Stimulated activated CD4-positive, alpha-beta T cell treated with anti-CD3 and anti-CD28 coated beads, Interleukin-4, amount 100 ng/mL, for 4 hours (primary cell): ENCODE measurements around the gene RET.
A peak's percentile ranks its signal among the peaks of the same experiment; 100 is the strongest.
"Not testable (repeated sequence)": the region's sequence is repeated elsewhere in the genome, so short reads cannot be mapped to it uniquely, and the experiment has no call there.

Experiments
- DNase-seq, 2 experiments: peaks; one replicate each; pipeline ENCODE4 v3.0.0-alpha.2; 2020

RET gene

DNA sequence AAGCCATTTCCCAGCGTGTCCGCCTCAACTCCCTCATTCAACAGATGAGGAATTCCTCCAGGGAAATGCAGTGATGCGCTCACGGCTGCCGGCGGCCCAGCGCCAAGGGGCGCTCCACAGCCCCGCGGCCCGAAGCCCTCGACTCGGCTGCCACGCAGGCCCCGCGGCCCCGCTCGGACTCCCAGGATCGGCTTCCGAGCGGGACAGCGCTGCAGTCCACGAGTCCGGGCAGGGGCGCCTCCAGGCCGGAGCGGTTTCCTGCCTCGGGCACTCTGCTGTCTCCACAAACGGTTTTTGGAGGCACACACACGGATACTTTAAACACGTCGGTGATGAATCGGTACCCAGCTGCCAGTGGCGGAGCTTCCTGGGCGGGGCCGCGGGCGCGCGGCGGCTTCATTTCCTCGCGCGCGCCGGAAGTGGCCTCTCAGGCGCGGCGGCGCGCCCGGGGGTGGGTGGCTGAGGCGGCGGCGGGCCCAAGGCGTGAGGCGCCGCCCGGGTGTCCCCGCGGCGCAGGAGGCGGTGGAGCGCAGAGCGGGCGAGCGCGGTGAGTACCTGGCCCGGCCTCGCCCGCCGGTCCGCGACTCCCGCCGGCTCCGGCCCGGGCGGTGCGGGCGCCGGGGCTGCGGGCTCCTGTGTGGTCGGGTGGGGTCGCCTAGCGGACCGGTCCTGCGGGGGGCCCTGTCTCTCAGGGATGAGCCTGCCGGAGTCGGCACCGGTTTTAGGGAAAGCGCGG is 61.3 kb downstream of the RET start, which contains the start of gene CSGALNACT2:
Gene CSGALNACT2 (plus strand): TSS at position 425 of the 736 bp plus-strand sequence. CDS start 16,705 bp downstream, outside the sequence.
- peak; percentile 85 to 86 for DNase-seq

DNA sequence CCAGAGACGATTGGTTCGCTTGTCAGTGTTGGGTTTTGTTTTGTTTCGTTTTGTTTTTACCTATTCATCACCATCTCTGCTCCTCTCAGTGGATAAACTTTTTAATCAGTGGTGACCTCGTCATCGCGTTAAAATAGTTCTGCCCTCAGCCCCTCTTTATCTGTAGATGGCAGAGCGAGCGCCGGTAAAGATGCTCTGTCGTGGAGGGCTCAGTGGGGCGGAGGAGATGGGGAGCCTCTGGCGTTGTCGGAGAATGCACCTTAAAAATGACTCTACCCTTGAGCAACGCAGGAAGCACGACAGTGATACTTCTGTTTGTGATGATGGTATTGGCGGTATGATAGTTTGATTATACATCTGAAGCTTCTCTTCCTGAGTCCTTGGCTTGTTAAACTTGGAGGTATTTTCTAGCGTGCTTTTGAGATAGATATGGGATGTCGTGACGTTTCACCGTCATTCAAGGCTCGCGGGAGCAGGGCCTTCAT is 61.9 kb downstream of the RET start:
- peak; percentile 35 to 53 for DNase-seq

- DNase-seq = no peak
These were observed 64.6 kb downstream of the RET start for GRCh38 chr10:43141421-43141820.

DNA sequence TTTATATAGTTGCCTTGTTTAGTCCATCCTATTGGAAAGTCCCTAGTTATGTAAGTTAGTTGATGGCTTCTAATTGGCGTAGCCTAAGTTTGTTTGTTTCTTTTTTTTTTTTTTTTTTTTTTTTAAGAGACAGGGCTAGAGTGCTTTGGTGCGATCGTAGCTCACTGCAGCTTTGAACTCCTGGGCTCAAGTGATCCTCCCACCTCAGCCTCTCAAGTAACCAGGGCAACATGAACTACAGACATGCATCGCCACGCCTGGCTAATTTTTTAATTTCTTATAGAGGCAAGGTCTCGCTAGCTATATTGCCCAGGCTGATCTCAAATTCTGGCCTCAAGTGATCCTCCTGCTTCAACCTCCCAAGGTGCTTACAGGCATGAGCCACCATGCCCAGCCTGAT is 68.4 kb downstream of the RET start:
- no peak for DNase-seq

GRCh38 chr10:43145936-43146335 is 69.1 kb downstream of the RET start:
- DNase-seq = not testable (repeated sequence)

DNA sequence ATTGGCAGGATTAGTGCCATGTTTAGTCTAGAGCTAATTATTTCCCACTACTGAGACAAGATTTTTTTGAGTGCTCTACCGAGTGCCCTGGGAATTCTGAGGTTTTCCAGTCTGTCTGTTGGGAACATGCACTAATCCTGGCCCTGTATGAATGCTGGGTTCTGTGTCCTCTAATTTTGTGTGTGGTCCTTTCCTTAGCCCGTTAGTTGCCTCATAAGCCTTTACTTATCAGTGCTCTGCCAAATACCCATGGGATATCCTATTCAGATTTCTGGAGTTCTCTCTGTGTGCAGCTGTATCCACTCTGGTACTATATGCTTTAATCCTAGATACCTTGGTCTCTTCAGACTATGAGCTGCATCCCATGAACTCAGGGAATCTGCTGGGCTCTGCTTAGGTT is 74.5 kb downstream of the RET start:
- no peak for DNase-seq

DNA sequence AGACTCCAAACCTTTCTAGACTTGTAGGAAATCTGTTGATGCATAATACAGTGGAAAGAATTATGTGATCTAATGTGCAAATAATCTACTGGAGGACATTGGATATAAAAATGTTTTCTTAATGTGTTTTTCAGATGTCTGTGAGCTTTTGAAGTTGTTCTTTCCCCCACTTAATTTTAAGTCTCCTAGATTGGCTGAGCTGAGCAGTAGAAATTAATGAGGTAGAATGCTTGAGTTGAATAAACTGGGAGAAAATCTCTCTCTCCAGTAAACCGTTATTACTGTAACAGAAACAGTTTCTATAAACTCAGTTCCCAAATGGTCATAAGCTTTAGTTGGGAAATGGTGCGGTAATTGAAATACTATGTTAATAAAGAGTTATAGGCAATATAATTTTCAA is 77.0 kb downstream of the RET start:
- no peak for DNase-seq

- no peak for DNase-seq
These were observed 78.4 kb downstream of the RET start for GRCh38 chr10:43155221-43155620.

DNA sequence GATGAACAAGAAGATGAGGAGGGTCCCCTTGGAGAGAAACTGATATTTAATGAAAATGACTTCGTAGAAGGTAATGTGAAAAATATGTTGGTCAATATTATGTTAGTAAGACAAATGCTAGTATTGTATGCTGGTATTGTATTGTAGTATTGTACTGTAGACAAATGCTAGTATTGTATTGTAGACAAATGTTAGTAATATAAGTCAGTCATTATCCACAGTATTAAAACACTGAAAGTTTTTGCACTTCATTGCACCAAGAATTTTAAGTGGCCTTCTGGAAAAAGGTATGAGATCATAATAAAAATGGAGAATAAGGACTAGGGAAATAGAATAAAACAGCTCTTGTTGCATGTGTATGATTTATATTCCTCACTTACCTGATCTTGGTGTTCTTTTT is 78.9 kb downstream of the RET start:
- no peak for DNase-seq

DNA sequence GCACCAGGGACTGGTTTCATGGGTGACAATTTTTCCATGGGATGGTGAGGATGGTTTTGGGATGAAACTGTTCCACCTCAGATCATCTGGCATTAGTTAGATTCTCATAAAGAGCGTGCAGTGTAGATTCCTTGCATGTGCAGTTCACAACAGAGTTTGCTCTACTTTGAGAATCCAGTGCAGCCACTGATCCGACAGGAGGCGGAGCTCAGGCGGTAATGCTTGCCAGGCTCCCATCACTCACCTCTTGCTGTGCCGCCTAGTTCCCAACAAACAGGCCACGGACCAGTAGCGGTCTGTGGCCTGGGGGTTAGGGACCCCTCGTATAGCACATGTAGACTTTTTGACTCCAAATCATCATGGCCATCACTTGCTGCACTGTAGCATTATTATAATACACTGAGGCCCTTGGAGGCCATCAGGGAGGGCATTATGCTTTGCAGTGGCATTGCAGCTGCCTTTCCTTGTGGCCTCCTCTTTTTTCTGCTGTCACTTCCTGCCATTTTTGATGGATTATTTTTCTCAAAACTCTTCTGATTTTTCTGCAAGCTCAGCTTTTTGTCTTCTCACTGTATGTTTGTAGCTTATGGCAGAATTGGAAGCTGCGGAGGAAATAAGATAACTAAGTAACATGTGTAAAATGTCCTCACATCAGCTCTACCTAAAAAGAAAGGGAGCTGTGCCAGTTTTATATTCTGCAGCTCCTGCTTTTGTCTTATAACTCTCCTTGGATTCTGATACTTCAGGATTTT is 79.9 kb downstream of the RET start:
- DNase-seq = no peak

GRCh38 chr10:43158636-43159035 is 81.8 kb downstream of the RET start:
- DNase-seq = no peak

DNA sequence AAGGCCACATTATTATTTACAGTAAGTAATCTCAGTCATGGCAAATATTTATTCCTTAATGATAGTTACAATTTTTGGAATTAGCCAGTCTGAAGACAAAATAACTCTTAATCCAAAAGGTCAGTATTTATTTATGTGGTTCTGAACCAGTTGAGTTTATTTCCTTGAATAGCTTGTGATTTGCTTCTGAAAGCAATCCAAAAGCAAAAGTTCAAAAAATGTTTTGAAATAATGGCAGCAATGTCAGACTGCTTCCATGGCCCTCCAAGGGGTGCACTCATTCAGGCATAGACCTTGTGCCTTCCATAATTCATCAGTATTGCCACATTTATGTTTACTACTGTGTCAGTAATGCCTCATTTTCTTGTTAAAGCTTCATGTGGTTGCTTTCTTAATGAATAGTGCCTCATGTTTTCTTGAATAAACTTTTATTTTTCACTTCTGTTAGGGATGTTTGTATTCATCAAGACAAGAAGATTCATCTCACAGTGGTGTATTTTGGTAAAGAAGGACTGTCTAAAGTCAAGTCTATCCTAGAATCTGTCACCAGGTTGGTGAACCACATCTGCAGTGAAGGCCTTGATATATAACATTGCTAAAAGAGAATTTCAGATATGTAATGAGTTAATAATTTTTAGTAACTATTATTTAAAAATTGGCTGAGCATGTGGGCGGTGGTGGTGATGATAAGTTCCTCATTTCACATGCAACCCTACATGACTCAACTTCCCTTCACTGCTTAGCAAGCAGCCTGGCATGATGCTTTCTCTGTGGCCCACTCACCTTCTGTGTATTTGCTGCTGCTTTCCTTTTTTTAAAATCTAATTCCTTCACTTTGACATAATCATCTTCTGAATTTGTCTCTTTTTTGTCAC is 83.4 kb downstream of the RET start:
- peak in 1 of 2 experiments; percentile 47 for DNase-seq

GRCh38 chr10:43160921-43161255 is 84.0 kb downstream of the RET start:
- DNase-seq = no peak

DNA sequence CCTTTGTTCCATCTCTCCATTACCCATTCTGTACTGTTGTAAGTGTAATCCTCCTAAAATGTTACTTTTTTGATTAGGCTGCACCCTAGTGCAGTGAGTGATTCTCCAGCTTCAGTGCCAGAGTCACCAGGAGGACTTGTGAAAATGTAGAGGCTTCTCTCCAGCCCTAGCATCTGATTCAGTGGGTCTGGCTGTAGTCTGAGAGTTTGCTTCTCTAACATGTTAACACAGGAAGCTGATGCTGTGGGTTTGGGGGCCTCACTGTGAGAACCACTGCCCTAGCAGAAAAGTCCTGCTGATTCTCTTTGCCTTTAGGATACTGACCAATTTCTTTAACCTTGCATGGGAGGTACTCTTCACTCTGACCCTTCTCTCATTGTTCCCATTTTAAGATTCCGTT is 85.7 kb downstream of the RET start:
- no peak for DNase-seq

DNA sequence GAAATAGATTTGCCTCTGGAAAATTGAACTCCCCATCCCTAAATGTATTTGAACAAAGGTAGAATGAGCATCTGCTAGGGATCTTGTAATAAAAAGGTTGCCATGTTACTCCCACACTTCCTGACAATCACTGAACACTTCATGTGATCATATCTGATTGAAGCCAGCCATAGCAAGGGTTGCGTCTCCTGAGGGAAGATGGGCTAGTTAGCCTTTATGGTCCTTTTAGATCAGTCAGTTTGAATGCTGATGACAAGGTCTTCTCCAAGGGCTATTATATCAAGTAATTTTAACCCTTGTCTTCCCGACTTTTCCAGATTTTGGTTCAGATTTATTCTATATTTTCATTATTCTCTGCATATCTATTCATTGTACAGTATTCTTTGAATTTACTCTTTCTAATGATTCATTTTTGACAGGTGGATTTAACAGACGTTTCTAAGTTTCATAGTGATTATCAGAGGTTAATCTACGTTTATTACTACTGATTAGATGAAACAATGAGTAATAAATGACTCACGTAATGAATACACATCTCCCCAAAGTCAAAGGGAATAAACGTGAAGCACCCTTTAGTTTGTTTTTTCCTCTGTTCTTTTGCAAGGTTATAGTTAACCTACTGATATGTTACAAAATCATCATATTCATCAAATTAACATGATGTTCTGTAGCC is 89.5 kb downstream of the RET start:
- no peak for DNase-seq

DNA sequence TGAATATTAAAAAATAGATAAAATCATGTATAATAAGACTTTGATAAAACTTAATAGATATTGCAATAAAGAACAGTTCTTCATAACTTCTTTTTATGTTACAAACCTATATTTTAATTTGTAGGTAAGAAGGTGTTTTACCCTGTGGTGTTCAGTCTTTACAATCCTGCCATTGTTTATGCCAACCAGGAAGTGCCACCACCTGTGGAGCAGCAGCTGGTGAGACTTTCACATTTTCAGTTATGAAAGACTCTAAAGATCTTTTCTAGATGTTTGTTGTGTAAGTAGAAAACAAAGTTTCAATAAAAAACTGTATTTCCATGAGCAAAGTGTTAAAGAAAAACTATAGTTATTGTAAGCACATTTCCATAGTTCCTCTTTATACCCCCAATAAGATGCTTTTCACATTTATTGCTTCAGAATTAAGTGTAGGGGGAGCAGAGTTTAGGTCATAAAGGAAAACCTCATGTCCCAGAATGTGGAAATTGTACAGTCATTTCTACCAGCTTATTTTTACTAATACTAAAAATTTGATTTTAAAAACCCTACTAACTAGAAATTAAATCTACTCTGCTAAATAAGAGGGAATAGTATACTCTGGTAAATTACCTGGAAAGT is 90.1 kb downstream of the RET start:
- DNase-seq = no peak

DNA sequence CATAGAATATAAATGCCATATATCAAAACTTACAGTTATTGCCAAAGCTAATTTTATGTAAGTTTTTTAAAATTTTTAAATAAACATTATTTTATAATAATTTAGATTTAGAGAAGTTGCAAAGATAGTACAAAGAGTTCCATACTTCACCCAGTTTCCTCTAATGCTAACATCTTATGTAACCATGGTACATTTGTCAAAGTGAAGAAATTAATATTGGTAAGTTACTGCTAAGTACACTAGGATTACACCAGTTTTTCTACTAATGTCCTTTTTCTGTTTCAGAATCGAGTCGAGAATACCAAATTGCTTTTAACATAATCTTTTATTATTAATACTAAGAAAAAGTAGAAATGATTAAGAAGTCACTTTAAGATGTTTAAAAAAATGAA is 90.6 kb downstream of the RET start:
- no peak for DNase-seq

DNA sequence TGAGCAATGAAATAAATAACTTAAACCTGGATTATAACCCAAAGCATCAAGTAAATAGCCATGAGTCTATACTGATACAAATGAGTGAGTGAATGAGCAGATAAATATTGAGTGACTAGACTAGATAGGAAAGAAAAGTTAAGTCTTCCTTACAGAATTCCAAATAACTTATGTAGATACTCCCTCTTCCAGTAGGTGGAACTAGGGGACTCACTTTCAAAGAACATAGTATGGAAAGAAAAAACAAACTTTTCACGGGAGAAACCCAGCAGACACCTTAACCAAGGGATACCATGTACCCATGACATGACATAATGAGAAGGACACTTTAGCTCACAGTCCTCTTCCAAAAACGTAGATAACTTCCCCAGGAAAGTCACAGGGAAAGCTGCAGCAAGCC is 93.6 kb downstream of the RET start:
- DNase-seq = no peak

DNA sequence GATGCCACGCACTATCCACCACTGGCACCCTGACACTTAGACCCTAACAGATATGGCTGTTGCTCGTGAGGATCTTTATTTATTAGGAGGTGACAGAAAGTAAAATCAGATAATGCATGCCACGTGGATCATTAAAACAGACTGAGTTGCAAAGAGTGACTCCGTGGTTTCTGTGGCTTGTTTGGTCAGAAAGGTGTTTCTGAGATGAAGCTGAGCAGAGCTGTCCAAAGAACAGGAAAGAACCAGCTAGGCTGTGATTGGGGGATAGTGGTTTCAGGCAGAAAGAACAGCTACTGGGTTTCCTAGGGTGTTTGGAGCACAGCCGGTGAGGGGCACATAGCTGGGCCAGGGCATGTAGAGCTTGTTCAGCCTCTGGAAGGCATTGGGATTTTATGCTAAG is 95.8 kb downstream of the RET start:
- DNase-seq = no peak

GRCh38 chr10:43173120-43173519 is 96.3 kb downstream of the RET start:
- DNase-seq = no peak

DNA sequence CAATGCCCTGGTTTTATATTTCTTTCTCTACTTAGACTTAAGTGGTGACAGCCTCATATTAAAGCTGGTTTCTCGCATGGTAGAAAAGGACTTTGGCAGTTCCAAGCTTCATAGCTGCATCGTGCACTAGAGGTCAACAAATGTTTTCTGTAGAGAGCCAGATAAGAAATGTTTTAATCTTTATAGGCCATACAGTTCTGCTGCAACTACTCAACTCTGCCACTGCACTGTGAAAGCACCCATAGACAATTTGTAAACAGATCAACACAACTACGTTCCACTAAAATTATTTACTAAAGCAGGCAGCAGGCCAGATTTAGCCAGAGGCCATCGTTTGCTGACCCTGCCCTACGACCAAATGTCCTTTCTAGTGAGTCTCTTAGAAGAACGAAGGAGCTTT is 98.1 kb downstream of the RET start:
- no peak for DNase-seq

- no peak for DNase-seq
These were observed 99.4 kb downstream of the RET start for GRCh38 chr10:43176271-43176670.
